ENCODE data around the gene SOWAHA.
A peak's percentile ranks its signal among the peaks of the same experiment; 100 is the strongest.

The SOWAHA gene

GRCh38 chr5:132780577-132780976 is 32.5 kb upstream of the SOWAHA start:
- H2AFZ ChIP-seq (ENCODE audit: low read length), result no peak overlapping the region
- no peak overlapping the region for H3K27ac ChIP-seq (ENCODE audit: low read length)
- DNase-seq, result peak; percentile 50
- no peaks in the 10 kb centered on the region for H4K20me1 ChIP-seq (ENCODE audit: insufficient read depth, low read length)
- H3F3A ChIP-seq (ENCODE audit: insufficient read depth, low read length), result peaks cover 11% of the 10 kb centered on the region; the same call in 1 of the 2 replicates
- no peak overlapping the region for H3K9ac ChIP-seq (ENCODE audit: low read length)
- H3K4me3 ChIP-seq (ENCODE audit: low read length), result no peak overlapping the region
- no peaks in the 10 kb centered on the region for H3K9me3 ChIP-seq (replicated peaks; ENCODE audit: insufficient read depth, low read length)
- peaks cover 25% of the 10 kb centered on the region for H3K27me3 ChIP-seq (replicated peaks; ENCODE audit: insufficient read depth, low read length)
- TF ChIP-seq EZH2phosphoT487 (IDR thresholded peaks at IDR 0.05; ENCODE audit: low read length) (no peak), EZH2 (optimal IDR thresholded peaks at IDR 0.05; ENCODE audit: low read depth, low read length) (no peak), CTCF (IDR thresholded peaks at IDR 0.05; ENCODE audit: low read length) (no peak)
- H3K4me1 ChIP-seq (ENCODE audit: low read length), result peaks cover 16% of the 10 kb centered on the region
- no peaks in the 10 kb centered on the region for H3K9me2 ChIP-seq (replicated peaks; ENCODE audit: insufficient read depth, low read length)
- peak overlapping the region; percentile 17; the same call in 1 of the 2 replicates for H3K4me2 ChIP-seq (ENCODE audit: low read depth, low read length)
- no peaks in the 10 kb centered on the region for H3K79me2 ChIP-seq (ENCODE audit: low read length)
- no peaks in the 10 kb centered on the region for H3K36me3 ChIP-seq (replicated peaks; ENCODE audit: insufficient read depth, low read length)

- Histone ChIP-seq H3F3A (ENCODE audit: insufficient read depth, low read length) (peaks cover 7% of the 10 kb centered on the region; the same call in 1 of the 2 replicates), H3K79me2 (ENCODE audit: low read length) (no peaks in the 10 kb centered on the region), H3K36me3 (replicated peaks; ENCODE audit: insufficient read depth, low read length) (no peaks in the 10 kb centered on the region), H3K4me2 (ENCODE audit: low read depth, low read length) (peak overlapping the region; percentile 17; the same call in 1 of the 2 replicates), H3K9ac (ENCODE audit: low read length) (no peak overlapping the region), H3K9me3 (replicated peaks; ENCODE audit: insufficient read depth, low read length) (no peaks in the 10 kb centered on the region), H3K27me3 (replicated peaks; ENCODE audit: insufficient read depth, low read length) (peaks cover 25% of the 10 kb centered on the region), H3K4me1 (ENCODE audit: low read length) (peaks cover 16% of the 10 kb centered on the region), H3K4me3 (ENCODE audit: low read length) (no peak overlapping the region), H3K9me2 (replicated peaks; ENCODE audit: insufficient read depth, low read length) (no peaks in the 10 kb centered on the region), H3K27ac (ENCODE audit: low read length) (no peak overlapping the region), H2AFZ (ENCODE audit: low read length) (no peak overlapping the region), H4K20me1 (ENCODE audit: insufficient read depth, low read length) (no peaks in the 10 kb centered on the region)
- TF ChIP-seq CTCF (IDR thresholded peaks at IDR 0.05; ENCODE audit: low read length), result no peak
- DNase-seq, result no peak
Measured at GRCh38 chr5:132781029-132781428, 32.1 kb upstream of the SOWAHA start.

DNA sequence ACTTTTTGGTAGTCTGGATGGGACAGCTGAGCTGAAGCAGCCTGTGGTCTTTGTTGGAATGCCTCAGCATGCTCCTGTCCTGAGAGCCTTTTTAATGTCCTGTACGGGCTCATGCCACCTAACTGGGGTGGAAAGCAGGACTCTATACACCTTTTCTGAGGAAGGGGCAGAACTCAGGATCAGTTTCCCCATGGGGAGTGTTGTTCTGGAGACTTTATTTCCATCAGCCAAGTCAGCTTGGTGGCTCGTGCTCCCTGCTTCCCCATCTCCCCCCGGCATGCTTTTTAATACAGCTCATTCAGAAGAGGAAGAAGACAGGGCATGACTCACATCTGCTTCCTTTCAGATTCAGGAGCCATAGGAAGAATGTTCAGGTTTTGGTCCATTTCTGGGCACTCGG is 31.0 kb upstream of the SOWAHA start:
- Histone ChIP-seq H3K79me2 (ENCODE audit: low read length) (no peaks in the 10 kb centered on the region), H3K27ac (ENCODE audit: low read length) (no peak overlapping the region), H4K20me1 (ENCODE audit: insufficient read depth, low read length) (no peaks in the 10 kb centered on the region), H2AFZ (ENCODE audit: low read length) (no peak overlapping the region), H3K9me2 (replicated peaks; ENCODE audit: insufficient read depth, low read length) (no peaks in the 10 kb centered on the region), H3K4me1 (ENCODE audit: low read length) (peaks cover 16% of the 10 kb centered on the region), H3K36me3 (replicated peaks; ENCODE audit: insufficient read depth, low read length) (no peaks in the 10 kb centered on the region), H3F3A (ENCODE audit: insufficient read depth, low read length) (peaks cover 6% of the 10 kb centered on the region; the same call in 1 of the 2 replicates), H3K9me3 (replicated peaks; ENCODE audit: insufficient read depth, low read length) (no peaks in the 10 kb centered on the region), H3K9ac (ENCODE audit: low read length) (no peak overlapping the region), H3K4me3 (ENCODE audit: low read length) (no peak overlapping the region), H3K27me3 (replicated peaks; ENCODE audit: insufficient read depth, low read length) (peaks cover 25% of the 10 kb centered on the region), H3K4me2 (ENCODE audit: low read depth, low read length) (no peak overlapping the region)
- no peak for DNase-seq
- TF ChIP-seq CTCF (IDR thresholded peaks at IDR 0.05; ENCODE audit: low read length) (no peak), EZH2 (optimal IDR thresholded peaks at IDR 0.05; ENCODE audit: low read depth, low read length) (no peak), EZH2phosphoT487 (IDR thresholded peaks at IDR 0.05; ENCODE audit: low read length) (no peak)
